ENCODE results near the gene CBLB.
A peak's percentile ranks its signal among the peaks of the same experiment; 100 is the strongest.

Gene CBLB

GRCh38 chr3:105888621-105889579 lies 20.1 kb upstream of the CBLB start:
- Histone ChIP-seq H3K4me1 (ENCODE audit: control extremely low read depth in 1 of 4, control insufficient read depth in 4 of 4, insufficient read depth in 4 of 4, low read length in 3 of 4) (no peaks in the 10 kb centered on the region), H3K36me3 (ENCODE audit: control insufficient read depth in 4 of 4, insufficient read depth in 4 of 4, low read length in 3 of 4) (no peaks in the 10 kb centered on the region), H3K27ac (ENCODE audit: insufficient read depth in 1 of 2, low read depth in 1 of 2, low read length in 2 of 2, poor library complexity in 1 of 2, severe bottlenecking in 2 of 2) (no peak overlapping the region), H3K27me3 (replicated peaks in 2 of 5; ENCODE audit: control insufficient read depth in 4 of 5, insufficient read depth in 5 of 5, low read length in 4 of 5) (no peaks in the 10 kb centered on the region), H3K4me3 (ENCODE audit: control insufficient read depth in 1 of 7, extremely low read depth in 1 of 7, insufficient read depth in 4 of 7, low read depth in 2 of 7, low read length in 6 of 7) (no peak overlapping the region), H3K9me3 (ENCODE audit: control extremely low read depth in 1 of 5, control insufficient read depth in 4 of 5, insufficient read depth in 2 of 5, low read depth in 1 of 5, low read length in 4 of 5) (no peaks in the 10 kb centered on the region)
- ChIA-PET CTCF (no interaction called here), POLR2A (no interaction called here)
- no peak for DNase-seq
- WGBS (ENCODE audit: insufficient coverage), result 81% methylated on average over 3 of the region's 4 CpGs

- no peak for DNase-seq
- no peak overlapping the region for H3K4me3 ChIP-seq (ENCODE audit: control insufficient read depth in 1 of 7, extremely low read depth in 1 of 7, insufficient read depth in 4 of 7, low read depth in 2 of 7, low read length in 6 of 7)
- H3K27me3 ChIP-seq (replicated peaks in 2 of 5; ENCODE audit: control insufficient read depth in 4 of 5, insufficient read depth in 5 of 5, low read length in 4 of 5), result no peaks in the 10 kb centered on the region
- POLR2A ChIA-PET, result no interaction called here
- no CpG with 5 or more reads among the region's 2 CpGs for WGBS (ENCODE audit: insufficient coverage)
- H3K4me1 ChIP-seq (ENCODE audit: control extremely low read depth in 1 of 4, control insufficient read depth in 4 of 4, insufficient read depth in 4 of 4, low read length in 3 of 4), result peaks cover 0 to 2% (median 0%) of the 10 kb centered on the region in 4 experiments
- no peak overlapping the region for H3K27ac ChIP-seq (ENCODE audit: insufficient read depth in 1 of 2, low read depth in 1 of 2, low read length in 2 of 2, poor library complexity in 1 of 2, severe bottlenecking in 2 of 2)
- no peaks in the 10 kb centered on the region for H3K9me3 ChIP-seq (ENCODE audit: control extremely low read depth in 1 of 5, control insufficient read depth in 4 of 5, insufficient read depth in 2 of 5, low read depth in 1 of 5, low read length in 4 of 5)
- CTCF ChIA-PET, result interaction anchor here (1.1 kb wide), 1 partner anchor 13 kb away, joined by 3 read pairs; no protein-coding TSS in a partner anchor
- no peaks in the 10 kb centered on the region for H3K36me3 ChIP-seq (ENCODE audit: control insufficient read depth in 4 of 4, insufficient read depth in 4 of 4, low read length in 3 of 4)
Measured at GRCh38 chr3:105885256-105885655, 16.4 kb upstream of the CBLB start.

GRCh38 chr3:105883798-105884377 lies 15.1 kb upstream of the CBLB start:
- Histone ChIP-seq H3K36me3 (ENCODE audit: control insufficient read depth in 4 of 4, insufficient read depth in 4 of 4, low read length in 3 of 4) (no peaks in the 10 kb centered on the region), H3K9me3 (ENCODE audit: control extremely low read depth in 1 of 5, control insufficient read depth in 4 of 5, insufficient read depth in 2 of 5, low read depth in 1 of 5, low read length in 4 of 5) (no peaks in the 10 kb centered on the region), H3K4me3 (ENCODE audit: control insufficient read depth in 1 of 7, extremely low read depth in 1 of 7, insufficient read depth in 4 of 7, low read depth in 2 of 7, low read length in 6 of 7) (no peak overlapping the region), H3K27me3 (replicated peaks in 2 of 5; ENCODE audit: control insufficient read depth in 4 of 5, insufficient read depth in 5 of 5, low read length in 4 of 5) (no peaks in the 10 kb centered on the region), H3K27ac (ENCODE audit: insufficient read depth in 1 of 2, low read depth in 1 of 2, low read length in 2 of 2, poor library complexity in 1 of 2, severe bottlenecking in 2 of 2) (no peak overlapping the region), H3K4me1 (ENCODE audit: control extremely low read depth in 1 of 4, control insufficient read depth in 4 of 4, insufficient read depth in 4 of 4, low read length in 3 of 4) (peaks cover 0 to 2% (median 0%) of the 10 kb centered on the region in 4 experiments)
- POLR2A ChIA-PET, result no interaction called here
- CTCF ChIA-PET, result interaction anchor here (0.8 to 1.1 kb wide), 2 partner anchors 9 to 14 kb away, joined by 3 read pairs; no protein-coding TSS in a partner anchor
- WGBS (ENCODE audit: insufficient coverage), result 100% methylated on average over 1 of the region's 1 CpG
- DNase-seq, result no peak

- ChIA-PET CTCF (interaction anchor here (2.0 kb wide), 1 partner anchor 11 kb away, joined by 7 read pairs; no protein-coding TSS in a partner anchor), POLR2A (no interaction called here)
- H3K27ac ChIP-seq (ENCODE audit: insufficient read depth in 1 of 2, low read depth in 1 of 2, low read length in 2 of 2, poor library complexity in 1 of 2, severe bottlenecking in 2 of 2), result no peak overlapping the region
- DNase-seq, result no peak
- H3K36me3 ChIP-seq (ENCODE audit: control insufficient read depth in 4 of 4, insufficient read depth in 4 of 4, low read length in 3 of 4), result no peaks in the 10 kb centered on the region
- H3K27me3 ChIP-seq (replicated peaks in 2 of 5; ENCODE audit: control insufficient read depth in 4 of 5, insufficient read depth in 5 of 5, low read length in 4 of 5), result no peaks in the 10 kb centered on the region
- H3K4me1 ChIP-seq (ENCODE audit: control extremely low read depth in 1 of 4, control insufficient read depth in 4 of 4, insufficient read depth in 4 of 4, low read length in 3 of 4), result peaks cover 0 to 12% (median 7%) of the 10 kb centered on the region in 4 experiments
- no peaks in the 10 kb centered on the region for H3K9me3 ChIP-seq (ENCODE audit: control extremely low read depth in 1 of 5, control insufficient read depth in 4 of 5, insufficient read depth in 2 of 5, low read depth in 1 of 5, low read length in 4 of 5)
- no peak overlapping the region for H3K4me3 ChIP-seq (ENCODE audit: control insufficient read depth in 1 of 7, extremely low read depth in 1 of 7, insufficient read depth in 4 of 7, low read depth in 2 of 7, low read length in 6 of 7)
- 100% methylated on average over 1 of the region's 4 CpGs for WGBS (ENCODE audit: insufficient coverage)
Measured at GRCh38 chr3:105880681-105881290, 12.0 kb upstream of the CBLB start.

DNA sequence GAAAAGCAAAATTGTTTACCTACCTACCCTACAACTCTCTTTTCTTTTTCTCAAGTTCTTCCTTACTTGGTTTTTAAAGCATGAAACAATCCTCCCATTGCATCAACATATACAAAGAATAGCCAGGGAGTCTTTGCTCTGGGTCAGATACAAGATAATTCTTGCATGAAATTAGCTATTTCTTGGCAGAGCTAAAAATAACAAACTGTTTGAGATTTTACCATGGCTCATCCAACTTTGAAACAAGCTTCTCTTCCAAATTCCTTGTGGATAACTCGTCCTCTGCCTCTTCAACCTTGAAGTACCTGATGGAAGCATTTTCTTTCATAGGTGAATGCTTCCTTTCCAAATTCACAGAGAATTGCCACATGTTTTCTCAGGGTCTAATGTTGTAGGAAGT lies 9.2 kb upstream of the CBLB start:
- CTCF ChIA-PET, result no interaction called here

GRCh38 chr3:105877336-105877910 lies 8.6 kb upstream of the CBLB start:
- Histone ChIP-seq H3K9me3 (ENCODE audit: control extremely low read depth in 1 of 5, control insufficient read depth in 4 of 5, insufficient read depth in 2 of 5, low read depth in 1 of 5, low read length in 4 of 5) (no peaks in the 10 kb centered on the region), H3K27me3 (replicated peaks in 2 of 5; ENCODE audit: control insufficient read depth in 4 of 5, insufficient read depth in 5 of 5, low read length in 4 of 5) (no peaks in the 10 kb centered on the region), H3K27ac (ENCODE audit: insufficient read depth in 1 of 2, low read depth in 1 of 2, low read length in 2 of 2, poor library complexity in 1 of 2, severe bottlenecking in 2 of 2) (no peak overlapping the region), H3K4me3 (ENCODE audit: control insufficient read depth in 1 of 7, extremely low read depth in 1 of 7, insufficient read depth in 4 of 7, low read depth in 2 of 7, low read length in 6 of 7) (peak overlapping the region in 3 of 7 experiments; percentile 22 to 42 (median 24)), H3K36me3 (ENCODE audit: control insufficient read depth in 4 of 4, insufficient read depth in 4 of 4, low read length in 3 of 4) (no peaks in the 10 kb centered on the region), H3K4me1 (ENCODE audit: control extremely low read depth in 1 of 4, control insufficient read depth in 4 of 4, insufficient read depth in 4 of 4, low read length in 3 of 4) (peaks cover 0 to 12% (median 7%) of the 10 kb centered on the region in 4 experiments)
- ChIA-PET POLR2A (no interaction called here), CTCF (no interaction called here)
- WGBS (ENCODE audit: insufficient coverage), result no CpG with 5 or more reads among the region's 1 CpG
- DNase-seq, result no peak

More for the DNA sequence above, 9.2 kb upstream of the CBLB start:
- Histone ChIP-seq H3K4me3 (ENCODE audit: control insufficient read depth in 1 of 7, extremely low read depth in 1 of 7, insufficient read depth in 4 of 7, low read depth in 2 of 7, low read length in 6 of 7) (no peak overlapping the region), H3K27ac (ENCODE audit: insufficient read depth in 1 of 2, low read depth in 1 of 2, low read length in 2 of 2, poor library complexity in 1 of 2, severe bottlenecking in 2 of 2) (no peak overlapping the region), H3K27me3 (replicated peaks in 2 of 5; ENCODE audit: control insufficient read depth in 4 of 5, insufficient read depth in 5 of 5, low read length in 4 of 5) (no peaks in the 10 kb centered on the region), H3K9me3 (ENCODE audit: control extremely low read depth in 1 of 5, control insufficient read depth in 4 of 5, insufficient read depth in 2 of 5, low read depth in 1 of 5, low read length in 4 of 5) (no peaks in the 10 kb centered on the region), H3K36me3 (ENCODE audit: control insufficient read depth in 4 of 4, insufficient read depth in 4 of 4, low read length in 3 of 4) (no peaks in the 10 kb centered on the region), H3K4me1 (ENCODE audit: control extremely low read depth in 1 of 4, control insufficient read depth in 4 of 4, insufficient read depth in 4 of 4, low read length in 3 of 4) (peaks cover 0 to 12% (median 7%) of the 10 kb centered on the region in 4 experiments)
- WGBS (ENCODE audit: insufficient coverage), result 88% methylated on average over 1 of the region's 1 CpG
- POLR2A ChIA-PET, result no interaction called here
- no peak for DNase-seq
